Measurements from ENCODE around the gene CWH43.
A peak's percentile ranks its signal among the peaks of the same experiment; 100 is the strongest.
"Not testable (repeated sequence)": the region's sequence is repeated elsewhere in the genome, so short reads cannot be mapped to it uniquely, and the experiment has no call there.

CWH43 gene

DNA sequence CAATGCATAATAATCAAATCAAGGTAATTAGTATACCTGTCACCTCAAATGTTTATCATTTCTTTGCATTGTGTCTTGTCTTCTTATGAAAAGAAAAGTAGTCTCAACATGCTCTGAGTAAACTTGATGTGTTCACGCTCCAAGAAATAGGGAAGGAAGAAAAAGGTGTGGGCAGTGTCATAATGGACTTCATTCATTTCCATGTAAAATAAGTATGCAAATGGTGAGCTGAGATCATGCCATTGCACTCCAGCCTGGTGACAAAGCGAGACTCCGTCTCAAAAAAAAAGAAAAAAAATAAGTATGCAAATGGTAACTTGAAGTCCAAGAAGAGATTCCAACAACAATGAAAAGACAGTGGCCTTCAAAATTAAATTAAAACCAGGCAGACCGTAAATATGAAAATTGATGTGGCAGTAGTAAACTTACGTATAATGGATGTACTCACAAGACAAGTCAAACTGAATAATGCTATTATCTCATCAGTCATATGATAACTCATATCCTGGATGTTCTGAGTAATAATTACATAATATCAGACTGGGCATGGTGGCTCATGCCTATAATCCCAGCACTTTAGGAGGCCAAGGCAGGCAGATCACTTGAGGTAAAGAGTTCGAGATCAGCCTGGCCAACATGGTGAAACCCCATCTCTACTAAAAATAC is 6.0 kb upstream of the CWH43 start:
- no peak for DNase-seq

- DNase-seq: not testable (repeated sequence)
Observed at GRCh38 chr4:48984005-48984404, 2.1 kb upstream of the CWH43 start.

GRCh38 chr4:48985602-48985975 is 486 bp upstream of the CWH43 start:
- DNase-seq: no peak

- no peak for DNase-seq
Observed at GRCh38 chr4:48986654-48987164, 634 bp downstream of the CWH43 start.

- no peak for DNase-seq
Observed at GRCh38 chr4:48989461-48990203, 3.6 kb downstream of the CWH43 start.

- DNase-seq: no peak
Observed at GRCh38 chr4:48991357-48991756, 5.3 kb downstream of the CWH43 start.

- no peak for DNase-seq
Observed at GRCh38 chr4:48997962-48998361, 11.9 kb downstream of the CWH43 start.

- no peak for DNase-seq
Observed at GRCh38 chr4:48998440-48998839, 12.4 kb downstream of the CWH43 start.

DNA sequence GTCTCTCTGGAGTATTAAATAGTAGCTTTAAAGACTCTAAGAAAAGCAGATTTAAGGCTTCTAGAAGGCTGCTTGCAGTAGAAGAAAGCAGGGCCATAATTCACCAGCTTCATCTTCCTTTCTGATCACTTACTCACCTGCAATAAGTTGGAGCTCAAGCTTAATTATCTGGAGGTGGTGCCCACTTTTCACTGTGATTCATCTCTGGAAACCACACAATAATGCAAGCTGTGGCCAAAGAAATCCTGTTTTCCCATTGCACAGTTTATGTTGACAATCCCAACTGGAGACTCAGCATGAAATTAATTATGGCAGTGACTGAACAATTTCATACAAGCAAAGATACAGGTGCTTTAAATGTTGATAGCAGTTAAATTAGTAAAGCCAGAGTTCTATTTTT is 14.7 kb downstream of the CWH43 start:
- no peak for DNase-seq

DNA sequence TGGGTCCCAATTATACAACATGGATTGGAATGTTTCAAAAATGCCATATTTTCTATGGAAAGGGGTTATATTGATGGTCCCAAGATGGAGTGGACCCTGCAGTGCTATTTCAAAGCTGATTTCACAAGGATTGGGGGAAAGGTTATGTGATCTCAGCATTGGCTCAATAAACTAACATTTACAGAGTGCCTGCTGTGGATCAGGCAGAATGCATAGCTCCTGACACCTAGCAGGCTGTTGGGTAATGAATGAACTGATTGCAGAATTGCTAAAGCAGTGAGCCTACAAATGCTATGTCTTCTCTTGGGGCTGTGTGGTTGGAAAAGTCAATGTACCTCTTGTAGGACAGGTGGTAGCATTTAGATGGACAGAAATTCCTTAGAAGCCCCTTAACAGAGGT is 16.9 kb downstream of the CWH43 start:
- DNase-seq: no peak

GRCh38 chr4:49018718-49019295 is 32.7 kb downstream of the CWH43 start:
- DNase-seq: no peak

GRCh38 chr4:49032440-49033161 is 46.5 kb downstream of the CWH43 start:
- DNase-seq: peak; percentile 37

DNA sequence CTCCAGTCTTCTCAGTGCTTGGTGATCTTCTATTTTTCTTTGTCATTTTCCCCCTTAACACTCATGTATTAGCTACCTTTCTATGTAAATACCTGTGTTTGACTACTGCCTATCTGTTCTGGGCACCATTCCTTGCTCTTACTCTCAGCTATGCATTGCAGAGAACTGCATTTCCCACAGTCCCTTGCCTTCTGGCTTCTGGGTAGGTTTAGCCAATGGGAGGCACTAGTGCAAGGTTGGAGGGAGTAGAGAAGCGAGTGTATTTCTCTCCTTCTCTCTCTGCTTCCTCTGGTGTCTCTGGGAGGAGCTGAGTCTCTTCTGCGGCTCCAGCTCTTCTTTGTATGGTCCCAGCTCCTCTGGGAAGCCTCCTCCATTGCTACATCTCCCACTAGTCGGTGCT is 50.5 kb downstream of the CWH43 start:
- DNase-seq: no peak

DNA sequence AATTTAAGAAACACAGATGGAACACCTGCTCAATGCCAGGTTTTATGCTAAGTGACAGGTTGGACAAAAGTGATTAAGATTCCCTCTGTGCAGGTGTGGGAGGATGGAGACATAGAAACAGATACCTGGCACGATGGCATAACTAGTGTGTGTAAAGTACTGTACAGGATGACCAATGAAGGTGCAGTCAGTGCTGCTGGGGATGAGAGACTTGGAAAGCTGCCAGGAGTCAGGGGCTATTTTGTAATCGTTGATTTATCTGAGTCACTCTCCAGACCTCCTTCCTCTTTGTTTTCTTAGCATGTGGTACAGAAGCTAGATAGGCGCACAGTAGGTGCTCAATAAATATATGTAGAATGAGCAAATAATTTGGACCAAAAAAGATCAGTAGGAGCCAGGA is 58.2 kb downstream of the CWH43 start:
- DNase-seq: no peak

DNA sequence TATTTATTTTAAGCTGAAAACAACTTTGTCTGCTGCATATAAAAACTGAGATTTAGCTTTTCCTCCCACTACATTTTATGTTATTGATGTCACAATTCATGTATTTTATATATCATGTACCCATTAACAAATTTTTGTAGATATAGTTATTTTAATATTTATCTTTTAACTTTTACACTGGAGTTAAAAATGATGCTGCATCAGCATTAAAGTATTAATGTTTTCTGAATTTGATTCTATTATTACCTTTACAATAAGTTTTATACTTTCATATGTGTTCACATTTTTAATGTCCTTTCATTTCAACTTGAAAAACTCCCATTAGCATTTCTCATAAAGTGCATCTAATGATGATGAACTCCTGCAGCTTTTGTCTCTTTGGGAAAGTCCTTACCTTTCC is 72.2 kb downstream of the CWH43 start:
- no peak for DNase-seq

GRCh38 chr4:49063670-49064069 is 77.6 kb downstream of the CWH43 start:
- DNase-seq: no peak

- DNase-seq: not testable (repeated sequence)
Observed at GRCh38 chr4:49072196-49072595, 86.1 kb downstream of the CWH43 start.

DNA sequence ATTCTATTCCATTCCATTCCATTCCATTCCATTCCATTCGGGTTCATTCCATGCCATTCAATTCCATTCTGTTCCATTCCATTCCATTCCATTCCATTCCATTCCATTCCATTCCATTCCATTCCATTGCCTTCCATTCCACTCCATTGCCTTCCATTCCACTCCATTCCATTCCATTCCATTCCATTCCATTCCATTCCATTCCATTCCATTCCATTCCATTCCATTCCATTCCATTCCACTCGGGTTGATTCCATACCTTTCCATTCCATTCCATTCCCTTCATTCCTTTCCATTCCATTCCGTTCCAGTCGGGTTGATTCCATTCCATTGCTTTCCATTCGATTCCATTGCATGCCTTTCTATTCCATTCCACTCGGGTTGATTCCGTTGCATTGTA is 105.8 kb downstream of the CWH43 start:
- not testable (repeated sequence) for DNase-seq

DNA sequence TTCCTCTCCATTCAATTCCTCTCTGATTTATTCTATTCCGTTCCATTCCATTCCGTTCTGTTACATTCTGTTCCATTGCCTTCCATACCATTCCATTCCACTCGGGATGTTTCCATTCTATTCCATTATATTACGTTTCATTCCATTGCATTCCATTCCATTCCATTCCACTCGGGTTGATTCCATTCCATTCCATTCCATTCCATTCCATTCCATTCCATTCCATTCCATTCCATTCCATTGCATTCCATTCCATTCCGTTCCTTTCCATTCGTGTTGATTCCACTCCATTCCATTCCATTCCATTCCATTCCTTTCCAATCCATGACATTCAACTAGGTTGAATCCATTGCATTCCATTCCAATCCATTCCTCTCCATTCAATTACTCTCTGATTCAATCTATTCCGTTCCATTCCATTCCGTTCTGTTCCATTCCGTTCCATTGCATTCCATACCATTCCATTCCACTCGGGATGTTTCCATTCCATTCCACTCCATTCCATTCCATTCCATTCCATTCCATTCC is 106.6 kb downstream of the CWH43 start:
- not testable (repeated sequence) for DNase-seq

GRCh38 chr4:49096215-49096614 is 110.1 kb downstream of the CWH43 start:
- DNase-seq: not testable (repeated sequence)

- DNase-seq: not testable (repeated sequence)
Observed at GRCh38 chr4:49096627-49097026, 110.6 kb downstream of the CWH43 start.

DNA sequence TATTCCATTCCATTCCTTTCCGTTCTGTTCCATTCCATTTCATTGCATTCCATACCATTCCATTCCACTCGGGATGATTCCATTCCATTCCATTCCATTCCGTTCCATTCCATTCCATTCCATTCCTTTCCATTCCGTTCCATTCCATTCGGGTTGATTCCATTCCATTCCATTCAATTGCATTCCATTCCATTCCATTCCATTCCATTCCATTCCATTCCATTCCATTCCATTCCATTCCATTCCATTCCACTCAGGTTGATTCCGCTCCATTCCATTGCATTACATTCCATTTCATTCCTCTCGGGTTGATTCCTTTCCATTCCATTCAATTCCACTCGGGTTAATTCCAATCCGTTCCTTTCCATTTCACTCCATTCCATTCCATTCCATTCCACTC is 111.0 kb downstream of the CWH43 start:
- not testable (repeated sequence) for DNase-seq

DNA sequence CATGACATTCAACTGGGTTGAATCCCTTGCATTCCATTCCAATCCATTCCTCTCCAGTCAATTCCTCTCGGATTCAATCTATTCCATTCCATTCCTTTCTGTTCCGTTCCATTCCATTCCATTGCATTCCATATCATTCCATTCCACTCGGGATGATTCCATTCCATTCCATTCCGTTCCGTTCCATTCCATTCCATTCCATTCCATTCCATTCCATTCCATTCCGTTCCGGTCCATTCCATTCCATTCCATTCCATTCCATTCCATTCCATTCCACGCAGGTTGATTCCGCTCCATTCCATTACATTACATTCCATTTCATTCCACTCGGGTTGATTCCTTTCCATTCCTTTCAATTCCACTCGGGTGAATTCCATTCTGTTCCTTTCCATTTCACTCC is 111.4 kb downstream of the CWH43 start:
- DNase-seq: not testable (repeated sequence)
